GM12878 (cell line): ENCODE data around the gene CMSS1. TPM values are rescaled to one million over a fixed set of nuclear protein-coding genes. Genes with fewer than 3 reads are reported as not detected.

Experiments used
- ATAC-seq: fragments of 200-7000 bp; cut with Tn5 transposase; 3 replicates; pipeline ENCODE4 v1.9.1; 2020; ENCODE audit warnings: mild to moderate bottlenecking, moderate library complexity
- BruUV-seq: library from RNA; stranded (reverse); fragments of 400-500 nt; replicated peaks from 2 replicates; lab custom pipeline; 2021; lab: Mats Ljungman, UMichigan
- CTCF ChIA-PET: fragments of 300-600 bp; sonication (Branson Sonifier 250); formaldehyde crosslinking; extraction: SDS; loops from one replicate; lab custom pipeline; 2021; ENCODE audit warnings: inconsistent platforms; lab: Yijun Ruan, JAX
- POLR2A ChIA-PET: fragments of 350-600 bp; formaldehyde crosslinking; extraction: SDS; loops from one replicate; lab custom pipeline; 2021; ENCODE audit warnings: inconsistent platforms; lab: Charles Lee
- RAD21 ChIA-PET: fragments of 300-600 bp; sonication (Branson Sonifier 250); formaldehyde crosslinking; loops from one replicate; lab custom pipeline; 2023; ENCODE audit warnings: antibody characterized with exemption; ENCODE audit not compliant: unreplicated experiment; lab: Charles Lee
- SMC1A ChIA-PET: fragments of 300-600 bp; sonication (Branson Sonifier 250); formaldehyde crosslinking; loops from one replicate; lab custom pipeline; 2023; ENCODE audit not compliant: unreplicated experiment, uncharacterized antibody; lab: Charles Lee
- DNase-seq: peaks from one replicate; pipeline ENCODE4 v3.0.0-alpha.2; 2011; ENCODE audit warnings: low read depth, low spot score
- FAIRE-seq: peaks from 3 replicates; lab custom pipeline; 2011; peaks lifted over from hg19 to GRCh38; lab: Jason Lieb, UNC
- H2AFZ ChIP-seq: 2 replicates; pipeline ENCODE4 v1.6.0; 2011; ENCODE audit warnings: low read depth, low read length, control low read depth; ENCODE audit not compliant: control insufficient read depth
- H3K27ac ChIP-seq: 2 replicates; pipeline ENCODE4 v1.5.1; 2011; ENCODE audit warnings: control low read depth; ENCODE audit not compliant: control insufficient read depth, insufficient read depth
- H3K27me3 ChIP-seq, 2 experiments: replicated peaks in 1 of 2; 2 replicates each; pipeline versions ENCODE4 v1.6.0 to v1.6.1; 2011; ENCODE audit warnings: low read length in 1 of 2; ENCODE audit not compliant: control insufficient read depth in 2 of 2, insufficient read depth in 2 of 2
- H3K36me3 ChIP-seq, 2 experiments: 2 replicates each; pipeline ENCODE4 v1.5.1; 2011; ENCODE audit warnings: low read length in 1 of 2; ENCODE audit not compliant: control insufficient read depth in 2 of 2, insufficient read depth in 2 of 2
- H3K4me1 ChIP-seq: 2 replicates; pipeline ENCODE4 v1.6.1; 2011; ENCODE audit warnings: mild to moderate bottlenecking, low read length, moderate library complexity, mixed read lengths; ENCODE audit not compliant: control insufficient read depth, insufficient read depth
- H3K4me2 ChIP-seq: 2 replicates; pipeline ENCODE4 v1.6.0; 2011; ENCODE audit warnings: control low read depth; ENCODE audit not compliant: control insufficient read depth, insufficient read depth
- H3K4me3 ChIP-seq: fragments of 200-600 bp; sonication (generic); 2 replicates; pipeline ENCODE4 v1.5.1; 2016
- H3K79me2 ChIP-seq: 2 replicates; pipeline ENCODE4 v1.6.0; 2011; ENCODE audit warnings: low read length; ENCODE audit not compliant: control insufficient read depth, insufficient read depth
- H3K9ac ChIP-seq: 2 replicates; pipeline ENCODE4 v1.8.0; 2011; ENCODE audit warnings: low read length, control low read depth, mixed read lengths; ENCODE audit not compliant: control insufficient read depth, insufficient read depth
- H3K9me3 ChIP-seq: replicated peaks from 3 replicates; pipeline ENCODE4 v1.5.1; 2011; ENCODE audit warnings: mild to moderate bottlenecking, low read length; ENCODE audit not compliant: control insufficient read depth, insufficient read depth
- H4K20me1 ChIP-seq: 2 replicates; pipeline ENCODE4 v1.6.0; 2011; ENCODE audit not compliant: control insufficient read depth, insufficient read depth
- CBFB ChIP-seq: IDR thresholded peaks from 2 replicates; pipeline ENCODE4 v1.6.1; 2016; ENCODE audit warnings: antibody characterized with exemption, low read depth
- EGR1 ChIP-seq, 2 experiments: IDR thresholded peaks; 1 replicate in 1 of 2; 2 replicates in 1 of 2; pipeline ENCODE4 v1.6.1; 2011 to 2012; ENCODE audit warnings: low read depth in 2 of 2, low read length in 2 of 2, borderline replicate concordance in 1 of 2, mild to moderate bottlenecking in 1 of 2, moderate library complexity in 1 of 2
- FOXM1 ChIP-seq: IDR thresholded peaks from 2 replicates; pipeline ENCODE4 v1.6.1; 2012; ENCODE audit warnings: low read depth, mild to moderate bottlenecking, inconsistent platforms, low read length, moderate library complexity
- HDAC6 ChIP-seq: fragments of 200-600 bp; sonication (generic); IDR thresholded peaks from one replicate; pipeline ENCODE4 v1.8.0; 2017; ENCODE audit warnings: antibody characterized with exemption; ENCODE audit not compliant: unreplicated experiment
- HDGF ChIP-seq: fragments of 450-650 bp; IDR thresholded peaks from 2 replicates; pipeline ENCODE4 v1.6.1; 2016; ENCODE audit warnings: antibody characterized with exemption
- JUND ChIP-seq: IDR thresholded peaks from 2 replicates; pipeline ENCODE4 v1.6.1; 2012; ENCODE audit warnings: low read depth, mild to moderate bottlenecking, low read length, improper control_type of control experiment, moderate library complexity
- MEF2B ChIP-seq: fragments of 450-650 bp; IDR thresholded peaks from 2 replicates; pipeline ENCODE4 v1.6.1; 2018; ENCODE audit warnings: mild to moderate bottlenecking, moderate library complexity; ENCODE audit not compliant: partially characterized antibody, poor library complexity, severe bottlenecking
- NFIC ChIP-seq: IDR thresholded peaks from 2 replicates; pipeline ENCODE4 v1.6.1; 2012; ENCODE audit warnings: low read depth, mild to moderate bottlenecking, inconsistent platforms, low read length, moderate library complexity
- NFYB ChIP-seq: IDR thresholded peaks from 2 replicates; pipeline ENCODE4 v1.6.1; 2011; ENCODE audit warnings: low read depth, mild to moderate bottlenecking, low read length, improper control_type of control experiment, moderate library complexity; ENCODE audit not compliant: insufficient read depth
- NR2C1 ChIP-seq: fragments of 450-650 bp; IDR thresholded peaks from 2 replicates; pipeline ENCODE4 v1.6.1; 2017; ENCODE audit warnings: antibody characterized with exemption, mild to moderate bottlenecking, moderate library complexity
- NR2F1 ChIP-seq: fragments of 450-650 bp; conservative IDR thresholded peaks from 2 replicates; pipeline ENCODE4 v1.6.1; 2017; ENCODE audit warnings: mild to moderate bottlenecking
- POLR2A ChIP-seq: IDR thresholded peaks from 2 replicates; pipeline ENCODE4 v1.6.1; 2011; ENCODE audit warnings: low read depth, mild to moderate bottlenecking, low read length
- SIN3A ChIP-seq: IDR thresholded peaks from 2 replicates; pipeline ENCODE4 v1.6.1; 2012; ENCODE audit warnings: low read depth, low read length, improper control_type of control experiment
- SREBF1 ChIP-seq: IDR thresholded peaks from 2 replicates; pipeline ENCODE4 v1.6.1; 2012; ENCODE audit warnings: mild to moderate bottlenecking, low read length
- STAT1 ChIP-seq: fragments of 450-650 bp; conservative IDR thresholded peaks from 2 replicates; pipeline ENCODE4 v1.6.1; 2014; ENCODE audit warnings: antibody characterized with exemption, mild to moderate bottlenecking
- TBL1XR1 ChIP-seq: IDR thresholded peaks from 2 replicates; pipeline ENCODE4 v1.6.1; 2012; ENCODE audit warnings: low read depth, low read length, improper control_type of control experiment
- ZBED1 ChIP-seq: IDR thresholded peaks from 2 replicates; pipeline ENCODE4 v1.6.1; 2016; ENCODE audit warnings: borderline replicate concordance
- ZNF24 ChIP-seq: fragments of 450-650 bp; IDR thresholded peaks from 2 replicates; pipeline ENCODE4 v1.6.1; 2017; ENCODE audit warnings: antibody characterized with exemption, mild to moderate bottlenecking
- WGBS: methylation state at CpG from one replicate; pipeline ENCODE4 v1.1.6; 2016; ENCODE audit warnings: low lambda C conversion rate; ENCODE audit not compliant: insufficient replicate concordance, insufficient coverage; ENCODE audit errors: missing lambda C conversion rate; 5-methylcytosine and 5-hydroxymethylcytosine counted together
- in situ Hi-C: fragments of 300-500 bp; cut with MboI; formaldehyde crosslinking; loops from 9 replicates; pipeline ENCODE4 v1.14.3; 2018; ENCODE audit warnings: mixed read lengths
- intact Hi-C: fragments of 100-400 bp; cut with micrococcal nuclease; formaldehyde crosslinking; loops from one replicate; pipeline ENCODE4 v1.14.2; 2022; ENCODE audit not compliant: unreplicated experiment
- polyA plus RNA-seq, 11 experiments: library from polyadenylated mRNA; depleted of rRNA in 4 of 11; unstranded in 6 of 11; stranded (reverse) in 5 of 11; fragments of >200 nt; fragmentation: Nextera tagmentation in 4 of 11; fragmentation: Illumina TruSeq in 1 of 11; extraction: Ambion mirVana in 4 of 11; extraction: Trizol in 1 of 11; gene quantifications; 1 replicate in 1 of 11; 2 replicates in 10 of 11; pipeline versions ENCODE4 v1.2.1 to v1.2.3, GENCODE V29; 2011 to 2016; ENCODE audit warnings: inconsistent platforms in 2 of 11, missing spikeins in 2 of 11, low read depth in 1 of 11
- total RNA-seq, 4 experiments: library from RNA; depleted of rRNA in 3 of 4; stranded (reverse); fragments of >200 nt in 3 of 4; fragmentation: Illumina TruSeq in 1 of 4; extraction: Trizol in 1 of 4; gene quantifications; 2 replicates each; pipeline versions ENCODE4 v1.2.1 to v1.2.3, GENCODE V29; 2013 to 2021
- TF ChIP-seq, protein P1 (sequence below): fragments of 450-650 bp; IDR thresholded peaks from 2 replicates; pipeline ENCODE4 v1.6.1; 2017; ENCODE audit warnings: mild to moderate bottlenecking, low read depth, inconsistent platforms; ENCODE audit not compliant: poor library complexity, severe bottlenecking
- TF ChIP-seq, protein P2 (sequence below): fragments of 450-650 bp; IDR thresholded peaks from 2 replicates; pipeline ENCODE4 v1.6.1; 2016; ENCODE audit warnings: mild to moderate bottlenecking, moderate library complexity, borderline replicate concordance

Gene CMSS1
- total and polyA plus RNA-seq, 10 of the 15 experiments (the other 5 are each of a cell fraction or from before 2014, with no cell fraction given), result 31.0 to 118 (median 70.1) TPM

DNA sequence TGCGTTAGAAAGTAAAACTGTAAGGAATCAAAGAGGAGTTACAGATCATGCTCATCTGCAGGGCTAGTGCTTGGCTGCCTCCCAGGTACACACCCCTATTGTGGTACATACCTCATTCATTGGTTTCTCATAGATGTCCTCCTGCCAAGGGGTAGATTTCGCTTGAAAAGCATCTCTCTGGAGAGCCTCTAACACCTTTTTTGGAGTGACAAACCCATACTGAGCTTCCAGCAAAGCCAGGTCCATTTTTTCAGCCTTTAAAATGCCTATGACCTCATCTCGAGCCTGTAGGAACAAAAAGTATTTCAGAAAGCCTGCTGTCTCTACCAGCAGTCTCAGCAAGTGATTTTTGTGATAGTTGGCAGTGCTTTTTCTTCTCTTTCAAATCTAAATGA is 112.1 kb downstream of the CMSS1 start:
- FAIRE-seq, result no peak
- ChIA-PET RAD21 (no interaction called here), CTCF (no interaction called here), SMC1A (interaction anchor here (0.6 kb wide), 1 partner anchor 9 kb away, joined by 3 read pairs; no protein-coding TSS in a partner anchor), POLR2A (no interaction called here)
- no peak overlapping the region for H3K9ac ChIP-seq
- no peaks in the 10 kb centered on the region for H3K27me3 ChIP-seq
- H3K36me3 ChIP-seq, result no peaks in the 10 kb centered on the region; a peak in 1 of 4 replicates
- intact Hi-C loops (no loop called here), in situ Hi-C loops (no loop called here)
- TF ChIP-seq HDGF, result no peak
- no peak for TF ChIP-seq CBFB
- no peak for TF ChIP-seq NR2F1
- TF ChIP-seq SREBF1, result no peak
- TF ChIP-seq NR2C1, result no peak
- TF ChIP-seq HDAC6, result no peak
- TF ChIP-seq FOXM1, result no peak
- TF ChIP-seq JUND, result no peak
- no peak for TF ChIP-seq STAT1
- no peak for TF ChIP-seq SIN3A
- no peak for TF ChIP-seq TBL1XR1
- no peak for TF ChIP-seq ZBED1
- TF ChIP-seq ZNF24, result no peak
- TF ChIP-seq MEF2B, result no peak
- no peak for TF ChIP-seq POLR2A
- TF ChIP-seq, protein P1, sequence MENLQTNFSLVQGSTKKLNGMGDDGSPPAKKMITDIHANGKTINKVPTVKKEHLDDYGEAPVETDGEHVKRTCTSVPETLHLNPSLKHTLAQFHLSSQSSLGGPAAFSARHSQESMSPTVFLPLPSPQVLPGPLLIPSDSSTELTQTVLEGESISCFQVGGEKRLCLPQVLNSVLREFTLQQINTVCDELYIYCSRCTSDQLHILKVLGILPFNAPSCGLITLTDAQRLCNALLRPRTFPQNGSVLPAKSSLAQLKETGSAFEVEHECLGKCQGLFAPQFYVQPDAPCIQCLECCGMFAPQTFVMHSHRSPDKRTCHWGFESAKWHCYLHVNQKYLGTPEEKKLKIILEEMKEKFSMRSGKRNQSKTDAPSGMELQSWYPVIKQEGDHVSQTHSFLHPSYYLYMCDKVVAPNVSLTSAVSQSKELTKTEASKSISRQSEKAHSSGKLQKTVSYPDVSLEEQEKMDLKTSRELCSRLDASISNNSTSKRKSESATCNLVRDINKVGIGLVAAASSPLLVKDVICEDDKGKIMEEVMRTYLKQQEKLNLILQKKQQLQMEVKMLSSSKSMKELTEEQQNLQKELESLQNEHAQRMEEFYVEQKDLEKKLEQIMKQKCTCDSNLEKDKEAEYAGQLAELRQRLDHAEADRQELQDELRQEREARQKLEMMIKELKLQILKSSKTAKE, result no peak
- no peak for TF ChIP-seq NFYB
- TF ChIP-seq EGR1 (IDR thresholded peaks at IDR 0.05; ENCODE audit: borderline replicate concordance in 1 of 2, low read depth in 2 of 2, low read length in 2 of 2), result no peak
- TF ChIP-seq NFIC, result no peak
- TF ChIP-seq, protein P2, sequence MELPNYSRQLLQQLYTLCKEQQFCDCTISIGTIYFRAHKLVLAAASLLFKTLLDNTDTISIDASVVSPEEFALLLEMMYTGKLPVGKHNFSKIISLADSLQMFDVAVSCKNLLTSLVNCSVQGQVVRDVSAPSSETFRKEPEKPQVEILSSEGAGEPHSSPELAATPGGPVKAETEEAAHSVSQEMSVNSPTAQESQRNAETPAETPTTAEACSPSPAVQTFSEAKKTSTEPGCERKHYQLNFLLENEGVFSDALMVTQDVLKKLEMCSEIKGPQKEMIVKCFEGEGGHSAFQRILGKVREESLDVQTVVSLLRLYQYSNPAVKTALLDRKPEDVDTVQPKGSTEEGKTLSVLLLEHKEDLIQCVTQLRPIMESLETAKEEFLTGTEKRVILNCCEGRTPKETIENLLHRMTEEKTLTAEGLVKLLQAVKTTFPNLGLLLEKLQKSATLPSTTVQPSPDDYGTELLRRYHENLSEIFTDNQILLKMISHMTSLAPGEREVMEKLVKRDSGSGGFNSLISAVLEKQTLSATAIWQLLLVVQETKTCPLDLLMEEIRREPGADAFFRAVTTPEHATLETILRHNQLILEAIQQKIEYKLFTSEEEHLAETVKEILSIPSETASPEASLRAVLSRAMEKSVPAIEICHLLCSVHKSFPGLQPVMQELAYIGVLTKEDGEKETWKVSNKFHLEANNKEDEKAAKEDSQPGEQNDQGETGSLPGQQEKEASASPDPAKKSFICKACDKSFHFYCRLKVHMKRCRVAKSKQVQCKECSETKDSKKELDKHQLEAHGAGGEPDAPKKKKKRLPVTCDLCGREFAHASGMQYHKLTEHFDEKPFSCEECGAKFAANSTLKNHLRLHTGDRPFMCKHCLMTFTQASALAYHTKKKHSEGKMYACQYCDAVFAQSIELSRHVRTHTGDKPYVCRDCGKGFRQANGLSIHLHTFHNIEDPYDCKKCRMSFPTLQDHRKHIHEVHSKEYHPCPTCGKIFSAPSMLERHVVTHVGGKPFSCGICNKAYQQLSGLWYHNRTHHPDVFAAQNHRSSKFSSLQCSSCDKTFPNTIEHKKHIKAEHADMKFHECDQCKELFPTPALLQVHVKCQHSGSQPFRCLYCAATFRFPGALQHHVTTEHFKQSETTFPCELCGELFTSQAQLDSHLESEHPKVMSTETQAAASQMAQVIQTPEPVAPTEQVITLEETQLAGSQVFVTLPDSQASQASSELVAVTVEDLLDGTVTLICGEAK, result no peak
- H3K9me3 ChIP-seq, result no peaks in the 10 kb centered on the region
- no peak overlapping the region for H2AFZ ChIP-seq
- WGBS, result 96% methylated on average over 3 of the region's 3 CpGs
- no peak overlapping the region for H3K4me2 ChIP-seq
- no peak overlapping the region for H3K4me3 ChIP-seq
- BruUV-seq, result no TSS peak
- no peaks in the 10 kb centered on the region for H4K20me1 ChIP-seq
- H3K4me1 ChIP-seq, result no peaks in the 10 kb centered on the region
- H3K79me2 ChIP-seq, result no peaks in the 10 kb centered on the region
- ATAC-seq, result no peak
- DNase-seq, result no peak
- H3K27ac ChIP-seq, result no peak overlapping the region
